Right atrium auricular region (tissue), 2 donors: ENCODE results near the gene ADARB2. TPM values are rescaled to one million over a fixed set of nuclear protein-coding genes. Genes with fewer than 3 reads are reported as not detected.

Source experiments
- DNase-seq: peaks from one replicate; pipeline ENCODE4 v3.0.0-alpha.2; 2019; ENCODE audit warnings: low spot score
- H3K27ac ChIP-seq, 2 donors: fragments of 200-600 bp; sonication (generic); 1 replicate in 1 of 2; 2 replicates in 1 of 2; pipeline ENCODE4 v1.5.1; 2016 to 2019
- H3K27me3 ChIP-seq, 2 donors: fragments of 200-600 bp; sonication (generic); one replicate each; pipeline versions ENCODE4 v1.5.1 to v1.6.0; 2017 to 2019
- H3K36me3 ChIP-seq: fragments of 200-600 bp; sonication (generic); one replicate; pipeline ENCODE4 v1.5.1; 2016
- H3K4me1 ChIP-seq, 2 donors: fragments of 200-600 bp; sonication (generic); one replicate each; pipeline versions ENCODE4 v1.5.1 to v1.6.0; 2017 to 2019
- H3K4me3 ChIP-seq, 2 donors: fragments of 200-600 bp; sonication (generic); 1 replicate in 1 of 2; 2 replicates in 1 of 2; pipeline ENCODE4 v1.5.1; 2017 to 2019; ENCODE audit warnings: mild to moderate bottlenecking in 1 of 2, moderate library complexity in 1 of 2
- H3K9me3 ChIP-seq, 2 donors: fragments of 200-600 bp; sonication (generic); one replicate each; pipeline ENCODE4 v1.5.1; 2019
- CTCF ChIP-seq, 2 donors: fragments of 200-600 bp; sonication (generic); IDR thresholded peaks; one replicate each; pipeline ENCODE4 v1.5.1; 2019; ENCODE audit warnings: antibody characterized with exemption in 2 of 2
- total RNA-seq, 2 donors: library from RNA; depleted of rRNA; stranded (reverse); fragments of >200 nt; gene quantifications; one replicate each; pipeline ENCODE4 v1.1.0, GENCODE V29; 2016

ADARB2 gene
- total RNA-seq, 2 donors from 2014 or later = 0.33 to 0.71 TPM

GRCh38 chr10:1670541-1671365 lies 66.6 kb downstream of the ADARB2 start:
- H3K27ac ChIP-seq = no peak overlapping the region
- H3K36me3 ChIP-seq = no peaks in the 10 kb centered on the region
- H3K9me3 ChIP-seq = no peaks in the 10 kb centered on the region
- no peaks in the 10 kb centered on the region for H3K4me1 ChIP-seq
- DNase-seq = no peak
- no peak for TF ChIP-seq CTCF (IDR thresholded peaks at IDR 0.05)
- H3K4me3 ChIP-seq = no peak overlapping the region
- no peaks in the 10 kb centered on the region for H3K27me3 ChIP-seq

GRCh38 chr10:1669433-1669832 lies 67.9 kb downstream of the ADARB2 start:
- H3K9me3 ChIP-seq = no peaks in the 10 kb centered on the region
- no peak for DNase-seq
- H3K36me3 ChIP-seq = no peaks in the 10 kb centered on the region
- H3K27ac ChIP-seq = no peak overlapping the region
- H3K4me1 ChIP-seq = no peaks in the 10 kb centered on the region
- H3K4me3 ChIP-seq = no peak overlapping the region
- no peak for TF ChIP-seq CTCF (IDR thresholded peaks at IDR 0.05)
- H3K27me3 ChIP-seq = no peaks in the 10 kb centered on the region

GRCh38 chr10:1668399-1668798 lies 68.9 kb downstream of the ADARB2 start:
- H3K36me3 ChIP-seq = no peaks in the 10 kb centered on the region
- H3K4me1 ChIP-seq = no peaks in the 10 kb centered on the region
- H3K4me3 ChIP-seq = no peak overlapping the region
- H3K27ac ChIP-seq = no peak overlapping the region
- no peak for TF ChIP-seq CTCF (IDR thresholded peaks at IDR 0.05)
- H3K27me3 ChIP-seq = no peaks in the 10 kb centered on the region
- DNase-seq = no peak
- no peaks in the 10 kb centered on the region for H3K9me3 ChIP-seq

- Histone ChIP-seq H3K27ac (no peak overlapping the region), H3K27me3 (no peaks in the 10 kb centered on the region), H3K9me3 (no peaks in the 10 kb centered on the region), H3K36me3 (no peaks in the 10 kb centered on the region), H3K4me3 (no peak overlapping the region), H3K4me1 (no peaks in the 10 kb centered on the region)
- TF ChIP-seq CTCF (IDR thresholded peaks at IDR 0.05) = no peak
- no peak for DNase-seq
These were observed 69.9 kb downstream of the ADARB2 start for GRCh38 chr10:1667392-1667791.

- Histone ChIP-seq H3K27ac (no peak overlapping the region), H3K4me1 (no peaks in the 10 kb centered on the region), H3K4me3 (no peak overlapping the region), H3K9me3 (no peaks in the 10 kb centered on the region), H3K27me3 (no peaks in the 10 kb centered on the region), H3K36me3 (no peaks in the 10 kb centered on the region)
- DNase-seq = no peak
- no peak for TF ChIP-seq CTCF (IDR thresholded peaks at IDR 0.05)
These were observed 71.2 kb downstream of the ADARB2 start for GRCh38 chr10:1666147-1666546.

GRCh38 chr10:1665681-1666080 lies 71.6 kb downstream of the ADARB2 start:
- H3K36me3 ChIP-seq = no peaks in the 10 kb centered on the region
- TF ChIP-seq CTCF (IDR thresholded peaks at IDR 0.05) = no peak
- H3K27me3 ChIP-seq = no peaks in the 10 kb centered on the region
- no peaks in the 10 kb centered on the region for H3K4me1 ChIP-seq
- H3K4me3 ChIP-seq = no peak overlapping the region
- no peak overlapping the region for H3K27ac ChIP-seq
- no peaks in the 10 kb centered on the region for H3K9me3 ChIP-seq
- no peak for DNase-seq
